ENCODE results near the gene CTTN.

The CTTN gene

GRCh38 chr11:70397983-70398833, at the start of gene CTTN:
CTTN (plus strand) TSS chr11:70398529; CDS start chr11:70407298, 8,769 bp downstream.
- peak; percentile 55 for TF ChIP-seq POLR2A (IDR thresholded peaks at IDR 0.05; ENCODE audit: low read length)
- no peak for TF ChIP-seq GATA1 (IDR thresholded peaks at IDR 0.05; ENCODE audit: low read depth, low read length)
- peak; percentile 90 to 93 for DNase-seq

GRCh38 chr11:70348608-70349007, 49.7 kb upstream of the CTTN start:
- TF ChIP-seq GATA1 (IDR thresholded peaks at IDR 0.05; ENCODE audit: low read depth, low read length) (no peak), POLR2A (IDR thresholded peaks at IDR 0.05; ENCODE audit: low read length) (no peak)
- DNase-seq = no peak

DNA sequence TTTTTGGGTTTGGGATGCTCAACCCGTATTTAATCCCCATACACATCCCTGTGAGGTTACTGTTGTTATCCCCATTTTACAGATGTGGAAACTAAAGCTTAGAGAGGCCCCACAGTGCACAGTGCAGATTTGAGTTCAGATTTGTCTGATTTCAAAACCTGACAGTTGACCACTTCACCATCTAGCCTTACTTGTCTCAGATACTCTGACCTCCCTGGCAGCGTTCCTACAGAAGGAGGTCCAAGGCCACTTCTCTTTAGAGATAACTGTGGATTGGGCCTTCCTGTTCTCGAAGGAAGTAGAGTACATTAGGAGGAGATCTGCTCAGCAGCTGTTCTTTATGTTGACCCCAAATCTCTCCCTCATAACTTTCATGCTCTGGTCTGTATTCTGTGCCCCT, 46.7 kb upstream of the CTTN start:
- no peak for DNase-seq
- TF ChIP-seq GATA1 (IDR thresholded peaks at IDR 0.05; ENCODE audit: low read depth, low read length) (no peak), POLR2A (IDR thresholded peaks at IDR 0.05; ENCODE audit: low read length) (no peak)

GRCh38 chr11:70352100-70352499, 46.2 kb upstream of the CTTN start:
- no peak for TF ChIP-seq POLR2A (IDR thresholded peaks at IDR 0.05; ENCODE audit: low read length)
- TF ChIP-seq GATA1 (IDR thresholded peaks at IDR 0.05; ENCODE audit: low read depth, low read length) = no peak

GRCh38 chr11:70352601-70353000, 45.7 kb upstream of the CTTN start:
- no peak for DNase-seq
- no peak for TF ChIP-seq GATA1 (IDR thresholded peaks at IDR 0.05; ENCODE audit: low read depth, low read length)
- TF ChIP-seq POLR2A (IDR thresholded peaks at IDR 0.05; ENCODE audit: low read length) = no peak

More at GRCh38 chr11:70352100-70352499, 46.2 kb upstream of the CTTN start:
- DNase-seq = peak in 1 of 2 experiments; percentile 54

DNA sequence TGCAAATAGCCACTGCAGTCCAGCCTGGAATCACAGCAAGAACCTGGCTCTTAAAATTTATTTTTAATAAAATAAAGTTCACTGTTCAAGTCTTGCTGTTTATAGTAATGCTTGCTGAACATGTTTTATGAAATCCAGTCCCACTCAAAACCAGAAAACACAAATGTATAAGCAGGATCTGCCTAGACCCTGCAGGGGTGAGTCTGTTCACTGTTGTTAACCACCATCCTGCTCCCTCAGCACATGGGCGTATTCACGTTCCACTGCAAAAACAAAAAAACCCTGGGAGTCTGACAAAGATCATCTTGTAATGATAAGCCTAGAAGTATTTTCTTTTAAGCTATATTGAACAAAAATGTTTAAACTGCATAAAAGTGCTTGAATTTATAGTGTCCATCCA, 45.0 kb upstream of the CTTN start:
- no peak for DNase-seq
- TF ChIP-seq GATA1 (IDR thresholded peaks at IDR 0.05; ENCODE audit: low read depth, low read length) (no peak), POLR2A (IDR thresholded peaks at IDR 0.05; ENCODE audit: low read length) (no peak)

DNA sequence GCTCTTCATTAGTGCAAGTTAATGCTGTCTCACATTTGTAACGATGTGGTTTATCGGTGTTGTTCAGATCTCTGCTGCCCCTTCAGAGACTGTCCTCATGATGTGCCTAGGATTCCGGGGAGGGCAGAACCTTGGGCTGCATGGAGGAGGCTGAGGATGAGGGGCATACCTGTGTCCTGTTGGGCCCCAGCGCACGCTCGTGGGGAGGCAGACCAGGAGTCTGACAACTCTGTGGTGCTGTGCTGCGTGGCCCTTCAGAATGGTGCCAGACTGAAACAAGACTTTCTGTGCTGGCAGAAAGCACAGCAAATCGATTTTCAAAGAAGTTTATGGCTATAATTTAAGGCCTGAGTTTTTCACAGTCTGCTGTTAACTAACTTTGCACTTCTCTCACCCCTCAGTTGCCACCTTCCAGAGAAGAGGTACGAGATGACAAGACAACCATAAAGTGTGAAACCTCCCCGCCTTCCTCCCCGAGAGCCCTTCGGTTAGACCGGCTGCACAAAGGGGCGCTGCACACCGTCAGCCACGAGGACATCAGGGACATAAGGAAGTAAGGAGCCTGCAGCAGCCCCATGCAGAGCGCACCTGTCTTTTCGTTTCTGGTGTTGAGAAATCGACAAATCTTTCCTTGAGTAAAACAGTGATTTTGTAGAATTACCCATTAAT, 44.3 kb upstream of the CTTN start:
- no peak for TF ChIP-seq GATA1 (IDR thresholded peaks at IDR 0.05; ENCODE audit: low read depth, low read length)
- TF ChIP-seq POLR2A (IDR thresholded peaks at IDR 0.05; ENCODE audit: low read length) = no peak
- DNase-seq = no peak

- DNase-seq = no peak
- TF ChIP-seq POLR2A (IDR thresholded peaks at IDR 0.05; ENCODE audit: low read length) (no peak), GATA1 (IDR thresholded peaks at IDR 0.05; ENCODE audit: low read depth, low read length) (no peak)
These were observed 43.7 kb upstream of the CTTN start for GRCh38 chr11:70354629-70355028.

DNA sequence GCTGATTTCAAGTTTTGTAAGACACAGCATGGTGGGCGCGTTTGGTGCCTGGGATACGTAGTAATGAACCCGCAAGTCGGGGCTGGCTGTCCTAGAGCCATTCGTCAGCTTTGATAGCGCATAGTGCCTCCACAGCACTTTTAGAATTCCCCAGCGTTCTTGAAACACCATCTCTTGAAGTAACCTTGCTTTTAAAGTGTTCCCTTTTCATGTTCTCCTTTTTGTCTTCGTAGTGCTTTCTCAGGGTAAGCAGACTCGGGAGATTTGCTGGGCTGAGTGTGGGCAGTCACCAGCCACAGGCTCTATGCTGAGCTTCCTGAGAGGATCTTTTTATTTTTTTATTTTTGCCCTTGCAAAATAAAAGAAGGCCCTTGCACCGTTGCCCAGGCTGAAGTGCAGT, 39.6 kb upstream of the CTTN start:
- DNase-seq = no peak
- TF ChIP-seq POLR2A (IDR thresholded peaks at IDR 0.05; ENCODE audit: low read length) (no peak), GATA1 (IDR thresholded peaks at IDR 0.05; ENCODE audit: low read depth, low read length) (no peak)

- no peak for DNase-seq
- TF ChIP-seq POLR2A (IDR thresholded peaks at IDR 0.05; ENCODE audit: low read length) (no peak), GATA1 (IDR thresholded peaks at IDR 0.05; ENCODE audit: low read depth, low read length) (no peak)
These were observed 38.7 kb upstream of the CTTN start for GRCh38 chr11:70359451-70360205.

GRCh38 chr11:70360211-70360610, 38.1 kb upstream of the CTTN start:
- DNase-seq = no peak
- TF ChIP-seq POLR2A (IDR thresholded peaks at IDR 0.05; ENCODE audit: low read length) (no peak), GATA1 (IDR thresholded peaks at IDR 0.05; ENCODE audit: low read depth, low read length) (no peak)

GRCh38 chr11:70364178-70364577, 34.2 kb upstream of the CTTN start:
- DNase-seq = no peak
- no peak for TF ChIP-seq POLR2A (IDR thresholded peaks at IDR 0.05; ENCODE audit: low read length)
- no peak for TF ChIP-seq GATA1 (IDR thresholded peaks at IDR 0.05; ENCODE audit: low read depth, low read length)

DNA sequence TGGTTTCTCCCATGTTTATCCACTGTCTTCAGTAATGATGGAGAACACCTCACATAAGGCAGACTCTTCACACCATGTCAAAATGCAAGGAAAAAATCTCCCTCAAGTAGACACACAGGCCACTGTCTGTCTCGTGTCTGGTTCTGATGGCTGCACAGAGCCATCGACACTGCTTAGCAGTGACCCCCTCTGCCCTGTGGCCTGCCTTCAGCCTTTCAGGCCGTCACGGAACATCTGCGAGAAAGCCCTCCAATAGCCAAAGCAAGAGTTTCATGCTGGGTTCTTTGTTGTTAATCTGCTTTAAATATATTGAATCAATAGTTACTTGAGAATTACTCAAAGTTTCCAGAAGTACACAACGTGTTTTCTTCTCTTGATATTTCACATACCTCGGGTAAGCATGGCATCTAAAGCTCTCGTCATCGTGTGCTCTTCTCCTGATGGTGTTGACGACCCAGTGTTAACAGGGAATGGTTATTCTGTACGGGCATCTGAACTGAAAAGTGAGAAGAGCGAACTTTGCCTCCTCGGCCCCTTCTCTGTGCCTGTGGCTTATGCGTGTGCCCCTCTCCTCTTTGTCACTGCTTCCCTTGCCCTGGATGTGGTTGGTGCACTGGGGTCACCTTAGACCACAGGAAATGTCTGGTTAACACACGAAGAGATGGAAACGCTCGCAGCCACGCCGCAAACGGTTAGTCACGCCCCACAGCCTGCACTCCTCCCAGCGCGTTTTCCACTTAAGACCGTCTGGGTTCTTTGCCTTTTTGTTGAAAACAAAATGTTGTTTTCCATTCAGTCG, 33.4 kb upstream of the CTTN start:
- peak; percentile 16 to 18 for DNase-seq

More for the DNA sequence above, 33.4 kb upstream of the CTTN start:
- no peak for TF ChIP-seq GATA1 (IDR thresholded peaks at IDR 0.05; ENCODE audit: low read depth, low read length)
- TF ChIP-seq POLR2A (IDR thresholded peaks at IDR 0.05; ENCODE audit: low read length) = peak; percentile 7
